ENCODE results near the gene SKP2.

- TF ChIP-seq CTCF (IDR thresholded peaks at IDR 0.05; ENCODE audit: borderline replicate concordance, extremely low read depth, low read length, poor library complexity, severe bottlenecking) (no peak), EZH2 (IDR thresholded peaks at IDR 0.05; ENCODE audit: borderline replicate concordance, low read depth, low read length, severe bottlenecking) (no peak)
Observed at GRCh38 chr5:36205329-36205728, 53.4 kb downstream of the SKP2 start.

All from DND-41 (cell line).